Naive B cell (primary cell): ENCODE results near the gene TMEM120A. TPM values are rescaled to one million over a fixed set of nuclear protein-coding genes. Genes with fewer than 3 reads are reported as not detected.

Source experiments
- ATAC-seq, 2 donors: fragments of 150-1000 bp; cut with Tn5 transposase; 2 replicates each; pipeline ENCODE4 v1.10.0; 2021; ENCODE audit warnings: low read depth in 2 of 2, mild to moderate bottlenecking in 2 of 2, moderate library complexity in 2 of 2
- DNase-seq: peaks from one replicate; pipeline ENCODE4 v3.0.0; 2022
- H3K27ac Mint-ChIP-seq, 6 donors: one replicate each; pipeline ENCODE4 v1.8.0; 2020 to 2022; ENCODE audit warnings: mild to moderate bottlenecking in 6 of 6, mixed read lengths in 6 of 6, moderate library complexity in 5 of 6, inconsistent platforms in 2 of 6
- H3K27me3 Mint-ChIP-seq, 3 donors: one replicate each; pipeline ENCODE4 v1.8.0; 2021 to 2022; ENCODE audit warnings: mixed read lengths in 3 of 3, mild to moderate bottlenecking in 1 of 3
- H3K36me3 Mint-ChIP-seq, 2 donors: one replicate each; pipeline ENCODE4 v1.8.0; 2020 to 2022; ENCODE audit warnings: mixed read lengths in 2 of 2, inconsistent platforms in 1 of 2, mild to moderate bottlenecking in 1 of 2
- H3K4me1 Mint-ChIP-seq, 3 donors: one replicate each; pipeline ENCODE4 v1.8.0; 2020 to 2022; ENCODE audit warnings: mixed read lengths in 3 of 3, inconsistent platforms in 1 of 3, mild to moderate bottlenecking in 1 of 3, moderate library complexity in 1 of 3
- H3K4me3 Mint-ChIP-seq, 8 donors: one replicate each; pipeline ENCODE4 v1.8.0; 2020 to 2022; ENCODE audit warnings: mild to moderate bottlenecking in 8 of 8, mixed read lengths in 8 of 8, moderate library complexity in 8 of 8, inconsistent platforms in 2 of 8
- H3K9me3 Mint-ChIP-seq, 7 donors: one replicate each; pipeline ENCODE4 v1.8.0; 2020 to 2022; ENCODE audit warnings: mixed read lengths in 7 of 7, mild to moderate bottlenecking in 5 of 7, inconsistent platforms in 2 of 7, moderate library complexity in 1 of 7
- polyA plus RNA-seq, 6 donors: library from polyadenylated mRNA; unstranded; fragments of 300-500 nt; fragmentation: Illumina TruSeq; gene quantifications; one replicate each; pipeline ENCODE4 v1.2.3, GENCODE V29; 2021; ENCODE audit warnings: low read depth in 6 of 6

TMEM120A gene
- polyA plus RNA-seq, 6 donors from 2014 or later = 31.7 to 37.2 (median 35.2) TPM

- H3K27me3 Mint-ChIP-seq = no peaks in the 10 kb centered on the region
- H3K4me3 Mint-ChIP-seq = no peak overlapping the region
- peaks cover 3 to 16% (median 8%) of the 10 kb centered on the region in 3 donors for H3K4me1 Mint-ChIP-seq
- H3K27ac Mint-ChIP-seq = no peak overlapping the region
- DNase-seq = no peak
- peaks cover 0 to 9% of the 10 kb centered on the region in 2 donors for H3K36me3 Mint-ChIP-seq
- H3K9me3 Mint-ChIP-seq = no peaks in the 10 kb centered on the region
- ATAC-seq = no peak
Measured at GRCh38 chr7:75951506-75951905, 42.9 kb downstream of the TMEM120A start.

- Mint-ChIP-seq H3K9me3 (no peaks in the 10 kb centered on the region), H3K4me1 (peaks cover 6 to 16% (median 8%) of the 10 kb centered on the region in 3 donors), H3K4me3 (no peak overlapping the region), H3K27ac (peak overlapping the region in 1 of 6 donors; percentile 21), H3K27me3 (no peaks in the 10 kb centered on the region), H3K36me3 (peaks cover 0 to 3% of the 10 kb centered on the region in 2 donors)
- DNase-seq (no peak), ATAC-seq (no peak)
Measured at GRCh38 chr7:75950111-75950681, 44.2 kb downstream of the TMEM120A start.

GRCh38 chr7:75948179-75948578, 46.2 kb downstream of the TMEM120A start:
- no peaks in the 10 kb centered on the region for H3K9me3 Mint-ChIP-seq
- H3K27me3 Mint-ChIP-seq = no peaks in the 10 kb centered on the region
- ATAC-seq = no peak
- no peaks in the 10 kb centered on the region for H3K36me3 Mint-ChIP-seq
- no peak overlapping the region for H3K4me3 Mint-ChIP-seq
- peaks cover 9 to 16% (median 16%) of the 10 kb centered on the region in 3 donors for H3K4me1 Mint-ChIP-seq
- DNase-seq = no peak
- peak overlapping the region in 2 of 6 donors; percentile 20 to 47 for H3K27ac Mint-ChIP-seq

- ATAC-seq (no peak), DNase-seq (no peak)
- Mint-ChIP-seq H3K4me3 (no peak overlapping the region), H3K27me3 (no peaks in the 10 kb centered on the region), H3K4me1 (peaks cover 9 to 16% (median 16%) of the 10 kb centered on the region in 3 donors), H3K36me3 (no peaks in the 10 kb centered on the region), H3K27ac (peak overlapping the region in 1 of 6 donors; percentile 64), H3K9me3 (no peaks in the 10 kb centered on the region)
Measured at GRCh38 chr7:75946207-75946855, 48.1 kb downstream of the TMEM120A start.

GRCh38 chr7:75945297-75946168, 48.9 kb downstream of the TMEM120A start:
- Mint-ChIP-seq H3K4me1 (peaks cover 9 to 16% (median 16%) of the 10 kb centered on the region in 3 donors), H3K27me3 (no peaks in the 10 kb centered on the region), H3K36me3 (no peaks in the 10 kb centered on the region), H3K9me3 (no peaks in the 10 kb centered on the region), H3K27ac (peak overlapping the region in 2 of 6 donors; percentile 27 to 64), H3K4me3 (no peak overlapping the region)
- DNase-seq (no peak), ATAC-seq (no peak)

GRCh38 chr7:75944507-75944906, 49.9 kb downstream of the TMEM120A start:
- H3K27me3 Mint-ChIP-seq = no peaks in the 10 kb centered on the region
- no peak overlapping the region for H3K4me3 Mint-ChIP-seq
- H3K27ac Mint-ChIP-seq = peak overlapping the region in 2 of 6 donors; percentile 35 to 51
- DNase-seq = no peak
- no peaks in the 10 kb centered on the region for H3K9me3 Mint-ChIP-seq
- H3K4me1 Mint-ChIP-seq = peaks cover 9 to 16% (median 13%) of the 10 kb centered on the region in 3 donors
- H3K36me3 Mint-ChIP-seq = no peaks in the 10 kb centered on the region
- no peak for ATAC-seq

- no peak overlapping the region for H3K27ac Mint-ChIP-seq
- ATAC-seq (no peak), DNase-seq (no peak)
- no peaks in the 10 kb centered on the region for H3K9me3 Mint-ChIP-seq
- peaks cover 9 to 16% (median 13%) of the 10 kb centered on the region in 3 donors for H3K4me1 Mint-ChIP-seq
- H3K36me3 Mint-ChIP-seq = no peaks in the 10 kb centered on the region
- H3K4me3 Mint-ChIP-seq = no peak overlapping the region
- no peaks in the 10 kb centered on the region for H3K27me3 Mint-ChIP-seq
Measured at GRCh38 chr7:75943864-75944263, 50.5 kb downstream of the TMEM120A start.

- Mint-ChIP-seq H3K9me3 (peaks cover 0 to 5% (median 0%) of the 10 kb centered on the region in 7 donors), H3K4me1 (peaks cover 4 to 9% (median 6%) of the 10 kb centered on the region in 3 donors), H3K27me3 (no peaks in the 10 kb centered on the region), H3K36me3 (peaks cover 5 to 6% of the 10 kb centered on the region in 2 donors), H3K27ac (no peak overlapping the region), H3K4me3 (no peak overlapping the region)
- DNase-seq = no peak
- no peak for ATAC-seq
Measured at GRCh38 chr7:75938921-75939320, 55.5 kb downstream of the TMEM120A start.

- Mint-ChIP-seq H3K27ac (peak overlapping the region in 2 of 6 donors; percentile 61 to 77), H3K9me3 (peaks cover 0 to 5% (median 0%) of the 10 kb centered on the region in 7 donors), H3K27me3 (no peaks in the 10 kb centered on the region), H3K4me3 (no peak overlapping the region), H3K4me1 (peaks cover 4 to 12% (median 11%) of the 10 kb centered on the region in 3 donors), H3K36me3 (peaks cover 7 to 10% of the 10 kb centered on the region in 2 donors)
- DNase-seq (no peak), ATAC-seq (no peak)
Measured at GRCh38 chr7:75937958-75938786, 56.2 kb downstream of the TMEM120A start.

Other genes starting within 250 kb of the TMEM120A start
- not detected for gene CCL26, start 222.4 kb downstream of the TMEM120A start, polyA plus RNA-seq
- not detected for gene CCL24, start 180.8 kb downstream of the TMEM120A start, polyA plus RNA-seq
- gene RHBDD2, start 115.6 kb downstream of the TMEM120A start, polyA plus RNA-seq = 10 to 100 TPM; 55.0 to 89.0 (median 66.9) TPM
- 10 to 100 TPM in 5 of 6 donors, 1 to 10 TPM in 1; 7.6 to 50.0 (median 35.4) TPM for gene POR, start 79.4 kb downstream of the TMEM120A start, polyA plus RNA-seq
- gene STYXL1, start 53.4 kb upstream of the TMEM120A start, polyA plus RNA-seq = 10 to 100 TPM; 61.3 to 89.8 (median 65.3) TPM
- 100 to 1,000 TPM; 128 to 211 (median 147) TPM for gene MDH2, start 53.5 kb upstream of the TMEM120A start, polyA plus RNA-seq
- gene SRRM3, start 207.3 kb upstream of the TMEM120A start, polyA plus RNA-seq = not detected